Measurements from ENCODE around the gene SCN10A. TPM values are rescaled to one million over a fixed set of nuclear protein-coding genes. Genes with fewer than 3 reads are reported as not detected.
A peak's percentile ranks its signal among the peaks of the same experiment; 100 is the strongest.

SCN10A gene
- not detected in 2 replicates for total RNA-seq (2014; rRNA removed; shearing (Covaris generic))

DNA sequence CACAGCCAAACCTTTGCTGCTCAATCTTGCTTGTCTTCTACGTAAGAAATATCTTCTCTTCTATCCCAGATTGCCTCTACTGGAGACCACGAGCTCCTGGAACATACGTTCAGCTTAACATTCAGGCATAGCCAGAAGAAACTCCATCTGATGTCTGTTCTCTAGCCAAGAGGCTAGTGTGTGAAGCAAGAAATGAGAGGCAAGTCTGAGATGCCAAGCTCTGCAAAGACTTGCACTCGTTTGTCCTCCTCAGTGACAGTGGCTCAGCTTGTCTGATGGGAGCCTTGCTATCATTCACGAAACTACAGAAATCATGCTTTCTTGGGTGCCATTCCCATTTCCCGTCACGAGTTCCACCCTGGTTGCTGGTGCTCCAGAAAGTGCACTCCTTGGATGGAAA lies at the start of gene SCN10A:
Gene SCN10A, minus strand, starts transcription at position 192 of the 400 bp plus-strand sequence. CDS start 22,207 bp downstream, outside the sequence.
- DNase-seq (ENCODE audit: low spot score): no peak

- no peak for DNase-seq (ENCODE audit: low spot score)
Measured at GRCh38 chr3:38853011-38853410, 37.0 kb upstream of the SCN10A start.

DNA sequence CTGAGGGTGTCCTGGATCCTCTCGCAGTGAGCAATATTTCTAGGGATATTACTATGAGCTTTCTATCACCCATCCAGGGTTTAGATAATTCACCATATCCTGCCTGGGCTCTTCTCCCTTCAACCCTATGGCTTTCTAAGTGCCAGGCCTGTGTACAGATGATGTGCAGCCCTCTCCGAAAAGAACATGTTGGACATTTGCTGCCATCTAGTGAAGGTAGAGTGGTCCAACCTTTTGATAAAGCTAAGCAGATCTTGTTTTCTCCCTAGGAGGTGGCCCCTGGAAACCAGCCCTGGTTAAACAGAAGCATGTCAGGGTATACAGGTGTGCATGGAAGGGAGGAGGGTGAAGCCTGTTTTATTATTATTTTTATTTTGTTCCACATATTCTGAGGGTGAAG lies 27.9 kb upstream of the SCN10A start:
- DNase-seq (ENCODE audit: low spot score): peak; percentile 40

DNA sequence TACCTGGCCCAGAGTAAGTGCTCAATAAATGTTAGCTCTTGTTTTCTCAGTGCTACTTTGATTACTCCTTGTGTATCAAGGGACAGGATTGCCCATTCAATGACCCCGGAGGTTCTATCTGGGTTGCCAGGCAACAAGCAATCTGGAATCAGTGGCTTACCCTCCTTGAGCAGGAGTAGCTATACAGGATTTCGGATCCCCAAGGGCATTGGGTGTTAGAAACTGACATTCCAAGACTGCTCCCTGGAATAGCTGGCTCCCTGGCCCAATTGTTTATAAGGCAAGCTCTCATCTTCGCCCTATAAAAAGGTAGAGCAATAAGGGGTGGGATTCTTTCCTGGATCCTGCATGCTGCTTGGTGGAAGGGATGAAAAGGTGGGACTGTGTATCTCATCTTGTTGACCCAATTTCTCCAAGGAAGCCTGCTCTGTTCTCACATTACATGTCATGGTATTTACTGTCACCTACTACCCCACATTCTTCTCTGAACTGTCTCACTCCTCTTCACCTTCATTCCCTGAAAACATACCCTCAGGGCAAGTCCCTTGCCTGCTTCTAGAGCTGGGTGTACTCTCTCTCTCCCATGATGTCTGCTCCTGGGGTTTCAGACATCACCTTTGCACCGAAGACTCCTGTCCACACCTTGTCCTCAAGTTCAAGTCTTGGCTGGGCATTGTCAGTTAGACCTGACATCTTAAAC lies 26.4 kb upstream of the SCN10A start:
- DNase-seq (ENCODE audit: low spot score): no peak

DNA sequence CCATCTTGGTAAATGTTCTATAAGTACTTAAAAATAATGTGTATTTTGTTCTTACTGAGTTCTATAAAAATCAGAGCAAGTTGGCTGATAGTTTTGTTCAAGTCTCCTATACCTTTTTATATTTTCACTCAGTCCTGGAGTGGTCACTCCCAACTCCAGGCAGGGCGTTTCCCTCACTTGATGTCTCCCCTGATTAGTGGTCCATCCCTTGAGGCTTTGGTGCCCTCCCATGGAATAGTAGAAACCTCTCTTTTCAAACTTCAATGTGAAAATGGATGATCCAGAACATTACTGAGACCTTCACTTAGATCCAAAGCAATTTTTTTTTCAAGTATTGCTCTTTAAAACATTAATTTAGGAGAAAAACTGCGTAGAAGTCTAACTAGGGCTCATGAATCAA lies 25.0 kb upstream of the SCN10A start:
- no peak for DNase-seq (ENCODE audit: low spot score)

- no peak for DNase-seq (ENCODE audit: low spot score)
Measured at GRCh38 chr3:38837358-38837757, 21.3 kb upstream of the SCN10A start.

- no peak for DNase-seq (ENCODE audit: low spot score)
Measured at GRCh38 chr3:38836561-38836960, 20.5 kb upstream of the SCN10A start.

DNA sequence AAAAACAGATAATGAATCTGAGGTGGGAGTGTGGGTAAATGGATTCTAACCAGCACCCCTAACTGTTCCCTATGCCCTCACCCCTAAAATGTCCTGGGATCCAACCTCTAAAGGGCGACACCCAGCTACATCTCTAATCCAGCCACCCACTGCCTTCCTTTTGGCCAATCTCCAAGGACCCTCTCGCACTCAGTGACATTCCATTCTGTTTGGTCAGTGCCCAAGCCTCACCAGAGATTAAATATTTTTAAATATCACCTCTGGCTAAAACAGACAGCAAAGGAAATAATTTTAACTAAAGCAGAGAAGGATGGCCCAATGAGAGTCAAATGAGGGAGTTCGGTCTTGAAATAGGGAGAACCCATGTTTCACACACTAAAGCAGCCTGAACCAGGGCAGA lies 19.9 kb upstream of the SCN10A start:
- no peak for DNase-seq (ENCODE audit: low spot score)

DNA sequence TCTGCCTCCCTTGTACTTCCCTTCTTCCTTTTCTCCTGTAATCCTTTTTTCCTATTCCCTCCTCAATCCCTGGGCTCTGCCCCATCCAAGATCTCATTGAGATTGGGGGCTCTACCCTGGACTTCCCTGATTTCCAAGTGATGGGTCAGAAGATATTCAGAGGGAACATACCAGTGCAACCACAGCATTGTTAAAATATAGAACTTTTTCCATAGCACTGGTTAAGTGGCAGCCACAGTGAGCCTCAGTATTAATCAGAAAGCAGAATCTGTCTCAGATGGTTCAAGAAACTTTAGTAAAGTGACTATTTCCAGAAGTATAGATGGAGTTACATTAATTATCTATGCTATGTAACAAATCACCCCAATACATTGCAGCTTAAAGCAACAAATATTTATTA lies 18.7 kb upstream of the SCN10A start:
- no peak for DNase-seq (ENCODE audit: low spot score)

- peak; percentile 72 for DNase-seq (ENCODE audit: low spot score)
Measured at GRCh38 chr3:38834110-38834509, 18.1 kb upstream of the SCN10A start.

GRCh38 chr3:38829404-38829803 lies 13.4 kb upstream of the SCN10A start:
- DNase-seq (ENCODE audit: low spot score): peak; percentile 77

GRCh38 chr3:38828681-38829080 lies 12.7 kb upstream of the SCN10A start:
- DNase-seq (ENCODE audit: low spot score): no peak

- no peak for DNase-seq (ENCODE audit: low spot score)
Measured at GRCh38 chr3:38827791-38828190, 11.8 kb upstream of the SCN10A start.

DNA sequence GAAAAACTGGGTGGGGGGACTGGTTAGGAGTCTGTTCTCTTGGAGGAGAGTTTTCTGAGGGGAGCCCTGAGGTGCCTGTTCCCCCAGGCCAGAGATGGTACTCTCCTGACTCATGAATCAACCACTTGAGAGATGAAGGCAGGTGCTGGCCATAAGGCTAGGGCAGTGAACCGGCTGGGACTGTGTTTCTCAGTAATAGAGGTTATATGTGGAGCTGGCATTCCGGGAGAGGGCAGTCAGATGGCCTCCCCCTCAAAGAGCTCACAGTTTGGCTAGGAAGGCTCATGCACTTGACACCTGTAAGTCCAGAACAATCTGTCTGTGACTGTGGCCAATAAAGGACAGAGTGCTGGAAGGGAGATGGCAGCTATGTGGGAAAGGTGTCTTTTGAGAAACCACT lies 10.0 kb upstream of the SCN10A start:
- no peak for DNase-seq (ENCODE audit: low spot score)

GRCh38 chr3:38824349-38824748 lies 8.3 kb upstream of the SCN10A start:
- DNase-seq (ENCODE audit: low spot score): no peak

DNA sequence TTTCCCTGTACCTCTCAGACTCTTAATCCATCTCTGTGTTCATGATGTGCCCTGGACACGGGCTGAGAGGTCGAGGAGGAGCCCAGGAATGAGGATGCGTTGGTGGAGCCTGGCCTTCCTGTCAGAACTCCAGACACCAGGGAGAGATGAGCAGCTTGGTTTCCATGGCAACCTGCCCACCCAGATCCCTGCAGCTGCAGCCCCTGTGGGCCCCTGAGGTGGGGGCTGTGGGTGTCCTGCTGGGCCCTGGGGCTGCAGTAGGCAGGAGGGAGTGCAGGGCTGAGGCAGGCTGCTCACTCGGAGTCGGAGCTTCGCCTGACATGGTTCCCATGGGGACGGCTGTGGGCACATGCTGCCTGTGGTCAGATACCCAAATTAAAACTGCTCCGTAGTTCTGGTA lies 7.7 kb upstream of the SCN10A start:
- no peak for DNase-seq (ENCODE audit: low spot score)

GRCh38 chr3:38823186-38823585 lies 7.2 kb upstream of the SCN10A start:
- no peak for DNase-seq (ENCODE audit: low spot score)

- DNase-seq (ENCODE audit: low spot score): no peak
Measured at GRCh38 chr3:38811822-38812221, 4.2 kb downstream of the SCN10A start.

DNA sequence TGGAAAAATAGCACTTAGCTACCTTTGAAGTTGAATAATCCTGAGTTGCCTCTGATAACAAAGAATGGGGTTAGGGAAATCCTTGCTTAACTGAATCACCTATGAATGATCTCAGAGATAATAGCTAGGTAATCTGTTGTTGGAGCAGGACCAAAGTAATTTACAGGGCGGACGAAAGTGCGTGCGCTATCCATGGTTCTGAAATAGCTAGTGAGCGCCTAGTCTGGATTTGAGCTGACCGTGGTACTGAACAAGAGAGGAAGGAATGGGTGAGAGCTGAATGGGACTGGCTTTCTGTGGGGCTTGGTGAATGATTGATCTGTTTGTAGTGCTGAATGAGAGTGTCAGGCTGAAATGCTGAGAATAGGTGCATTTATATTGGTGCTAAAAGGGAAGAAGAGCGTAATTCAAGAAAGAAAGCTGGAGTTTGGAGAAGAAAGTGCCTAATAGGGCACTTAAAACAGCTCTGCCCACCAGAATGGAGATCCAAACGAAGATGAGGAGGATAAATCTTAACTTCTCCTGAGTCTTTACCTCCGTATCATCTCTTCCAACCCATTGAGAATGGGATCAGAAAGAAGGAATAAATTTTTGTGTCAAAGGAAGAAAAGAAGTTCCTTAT lies 10.1 kb downstream of the SCN10A start:
- peak; percentile 29 for DNase-seq (ENCODE audit: low spot score)

GRCh38 chr3:38805004-38805403 lies 11.0 kb downstream of the SCN10A start:
- DNase-seq (ENCODE audit: low spot score): no peak

DNA sequence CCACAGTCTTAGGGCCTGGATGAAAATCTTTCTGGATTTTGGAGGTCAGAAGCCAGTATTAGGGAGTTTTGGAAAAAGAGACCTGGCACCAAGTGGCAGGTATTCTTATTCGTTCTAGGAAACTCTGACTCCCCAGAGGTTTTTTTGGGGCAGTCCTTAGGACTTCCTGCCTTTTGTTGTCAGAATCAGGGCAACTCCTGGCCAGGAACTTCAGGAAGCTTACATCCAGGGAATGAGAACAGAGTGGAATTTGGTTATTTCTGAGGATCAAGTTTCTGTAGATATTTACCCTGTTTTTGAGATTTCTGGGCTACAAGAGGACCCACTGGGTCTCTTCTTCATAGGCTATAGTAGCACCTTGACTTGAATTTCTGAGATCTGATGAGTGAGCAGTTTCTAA lies 15.5 kb downstream of the SCN10A start:
- no peak for DNase-seq (ENCODE audit: low spot score)

DNA sequence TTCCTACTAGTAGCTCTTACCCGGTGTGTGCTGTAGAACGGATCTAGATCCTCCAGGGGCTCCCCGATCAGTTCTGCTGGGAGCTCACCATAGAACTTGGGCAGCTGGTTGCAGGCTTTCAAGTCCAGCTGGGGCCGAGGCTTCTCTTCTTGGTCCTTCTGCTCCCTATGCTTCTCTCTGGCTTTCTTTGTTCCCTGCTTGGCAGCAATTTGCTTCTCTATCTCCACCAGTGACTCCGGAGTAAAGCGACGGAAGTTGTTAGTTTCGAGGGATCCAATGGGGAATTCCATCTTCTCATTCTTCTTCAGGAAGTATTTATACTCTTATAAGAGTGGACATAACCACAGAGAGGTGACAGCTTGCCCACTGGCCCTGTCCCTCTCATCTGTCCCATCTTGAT lies 22.3 kb downstream of the SCN10A start:
- DNase-seq (ENCODE audit: low spot score): no peak

- DNase-seq (ENCODE audit: low spot score): no peak
Measured at GRCh38 chr3:38792983-38793382, 23.0 kb downstream of the SCN10A start.

DNA sequence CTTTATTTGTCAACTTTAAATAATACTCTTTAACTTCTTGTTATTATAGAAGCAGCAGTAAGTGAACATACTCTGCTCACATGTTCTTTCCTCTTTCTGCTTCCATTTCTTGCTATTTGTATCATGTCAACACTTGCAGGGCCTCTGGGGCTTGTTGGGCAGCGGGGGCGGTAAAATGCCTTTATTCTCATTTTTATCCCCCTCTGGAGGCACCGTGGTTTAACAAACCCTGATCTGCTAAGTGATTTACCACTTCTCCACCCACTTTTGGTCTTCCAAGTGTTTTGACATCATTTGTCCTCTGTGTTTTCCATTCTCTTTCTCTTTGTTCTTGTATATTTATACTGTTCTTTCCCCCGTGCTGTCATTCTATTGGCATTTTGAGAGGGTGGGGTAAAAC lies 33.9 kb downstream of the SCN10A start:
- no peak for DNase-seq (ENCODE audit: low spot score)
